ENCODE measurements around the gene GRID2. TPM values are rescaled to one million over a fixed set of nuclear protein-coding genes. Genes with fewer than 3 reads are reported as not detected.
"Not testable (repeated sequence)": the region's sequence is repeated elsewhere in the genome, so short reads cannot be mapped to it uniquely, and the experiment has no call there.

Gene GRID2
- total RNA-seq, 4 donors from 2014 or later = not detected

GRCh38 chr4:93267747-93268146 is 964.0 kb downstream of the GRID2 start:
- no peak for DNase-seq (ENCODE audit: low spot score)
- no peak for ATAC-seq (ENCODE audit: low FRiP score)
- no peak for TF ChIP-seq CTCF (IDR thresholded peaks at IDR 0.05)

GRCh38 chr4:93285346-93285745 is 981.6 kb downstream of the GRID2 start:
- ATAC-seq (ENCODE audit: low FRiP score) = no peak
- DNase-seq (ENCODE audit: low spot score) = no peak
- TF ChIP-seq CTCF (IDR thresholded peaks at IDR 0.05) = no peak

GRCh38 chr4:93289241-93289640 is 985.5 kb downstream of the GRID2 start:
- no peak for DNase-seq (ENCODE audit: low spot score)
- ATAC-seq (ENCODE audit: low FRiP score) = no peak
- no peak for TF ChIP-seq CTCF (IDR thresholded peaks at IDR 0.05)

GRCh38 chr4:93289831-93290230 is 986.1 kb downstream of the GRID2 start:
- ATAC-seq (ENCODE audit: low FRiP score) = no peak

GRCh38 chr4:93299118-93299517 is 995.4 kb downstream of the GRID2 start:
- TF ChIP-seq CTCF (IDR thresholded peaks at IDR 0.05) = no peak
- DNase-seq (ENCODE audit: low spot score) (no peak), ATAC-seq (ENCODE audit: low FRiP score) (no peak)

More at GRCh38 chr4:93289831-93290230, 986.1 kb downstream of the GRID2 start:
- no peak for DNase-seq (ENCODE audit: low spot score)
- no peak for TF ChIP-seq CTCF (IDR thresholded peaks at IDR 0.05)

GRCh38 chr4:93300780-93301555 is 997.2 kb downstream of the GRID2 start:
- not testable (repeated sequence) for DNase-seq (ENCODE audit: low spot score); ATAC-seq (ENCODE audit: low FRiP score)

GRCh38 chr4:93302310-93302709 is 998.5 kb downstream of the GRID2 start:
- TF ChIP-seq CTCF (IDR thresholded peaks at IDR 0.05) = no peak
- DNase-seq (ENCODE audit: low spot score) (no peak), ATAC-seq (ENCODE audit: low FRiP score) (no peak)

Data from omental fat pad (tissue), 4 donors.